Panc1 (cell line): ENCODE results near the gene CEMIP. TPM values are rescaled to one million over a fixed set of nuclear protein-coding genes. Genes with fewer than 3 reads are reported as not detected.

Source experiments
- ATAC-seq: fragments of 200-7000 bp; cut with Tn5 transposase; 2 replicates; pipeline ENCODE4 v1.9.1; 2020; ENCODE audit warnings: mild to moderate bottlenecking, moderate library complexity
- BruUV-seq: library from RNA; stranded (reverse); fragments of 400-500 nt; replicated peaks from 2 replicates; lab custom pipeline; 2021; lab: Mats Ljungman, UMichigan
- CTCF ChIA-PET: fragments of 300-600 bp; sonication (Branson Sonifier 250); formaldehyde crosslinking; loops from one replicate; lab custom pipeline; 2022; ENCODE audit warnings: antibody characterized with exemption; lab: Charles Lee
- POLR2A ChIA-PET: fragments of 300-600 bp; sonication (Branson Sonifier 250); formaldehyde crosslinking; loops from one replicate; lab custom pipeline; 2022; ENCODE audit warnings: antibody characterized with exemption; lab: Charles Lee
- DNase-seq: peaks from one replicate; pipeline ENCODE4 v3.0.0-alpha.2; 2010; ENCODE audit warnings: low read depth, low spot score
- H3K27ac ChIP-seq: 2 replicates; pipeline ENCODE4 v1.5.1; 2011; ENCODE audit warnings: mild to moderate bottlenecking, low read length, inconsistent platforms
- H3K27me3 ChIP-seq: fragments of 200-500 bp; sonication (Bioruptor generic); 2 replicates; pipeline ENCODE4 v1.6.0; 2014; ENCODE audit warnings: low read length, inconsistent platforms; ENCODE audit not compliant: control insufficient read depth, insufficient read depth
- H3K36me3 ChIP-seq: fragments of 200-500 bp; sonication (Bioruptor generic); 2 replicates; pipeline ENCODE4 v1.5.1; 2014; ENCODE audit warnings: inconsistent platforms, mild to moderate bottlenecking, low read length, moderate library complexity; ENCODE audit not compliant: control insufficient read depth, insufficient read depth
- H3K4me1 ChIP-seq: 2 replicates; pipeline ENCODE4 v1.5.1; 2011; ENCODE audit warnings: inconsistent platforms, mild to moderate bottlenecking, low read length, moderate library complexity; ENCODE audit not compliant: control insufficient read depth, insufficient read depth
- H3K4me3 ChIP-seq, 2 experiments: 2 replicates each; pipeline ENCODE4 v1.5.1; 2011 to 2012; ENCODE audit warnings: low read depth in 2 of 2, low read length in 2 of 2, mild to moderate bottlenecking in 2 of 2, inconsistent platforms in 1 of 2, moderate library complexity in 1 of 2
- H3K9me3 ChIP-seq: fragments of 200-500 bp; sonication (Bioruptor generic); 2 replicates; pipeline ENCODE4 v1.5.1; 2014; ENCODE audit warnings: low read depth, mild to moderate bottlenecking, inconsistent platforms, low read length, moderate library complexity; ENCODE audit not compliant: control insufficient read depth, insufficient read depth
- POLR2AphosphoS5 ChIP-seq: IDR thresholded peaks from 2 replicates; pipeline ENCODE4 v1.6.1; 2012; ENCODE audit warnings: mild to moderate bottlenecking, low read depth, low read length, moderate library complexity
- SIN3A ChIP-seq: IDR thresholded peaks from 2 replicates; pipeline ENCODE4 v1.6.1; 2012; ENCODE audit warnings: low read depth, mild to moderate bottlenecking, low read length, moderate library complexity, borderline replicate concordance; ENCODE audit not compliant: insufficient read depth
- TCF7L2 ChIP-seq: IDR thresholded peaks from 2 replicates; pipeline ENCODE4 v1.6.1; 2011; ENCODE audit warnings: mild to moderate bottlenecking, low read depth, low read length, inconsistent platforms
- in situ Hi-C: cut with HindIII; loops from 2 replicates; pipeline ENCODE4 v1.10.0; 2016; ENCODE audit warnings: low sequenced_read_pairs, low pct_unique_long_range_greater_than_20kb
- intact Hi-C: fragments of 100-400 bp; cut with micrococcal nuclease; formaldehyde crosslinking; loops from one replicate; pipeline ENCODE4 v1.10.0; 2022; ENCODE audit not compliant: unreplicated experiment
- total RNA-seq: library from RNA; stranded (reverse); gene quantifications from one replicate; pipeline ENCODE4 v1.2.1, GENCODE V29; 2021; ENCODE audit not compliant: unreplicated experiment
- TF ChIP-seq, protein P1 (sequence below), 2 experiments: IDR thresholded peaks; 2 replicates each; pipeline ENCODE4 v1.6.1; 2011 to 2012; ENCODE audit warnings: low read depth in 2 of 2, control low read depth in 1 of 2, low read length in 1 of 2, mild to moderate bottlenecking in 1 of 2, moderate library complexity in 1 of 2; ENCODE audit not compliant: insufficient read depth in 1 of 2
- TF ChIP-seq, protein P2 (sequence below): fragments of 450-650 bp; IDR thresholded peaks from 2 replicates; pipeline ENCODE4 v1.5.1; 2017; ENCODE audit warnings: mild to moderate bottlenecking

Gene CEMIP
- total RNA-seq, 1 experiment from 2014 or later = 0.46 TPM

DNA sequence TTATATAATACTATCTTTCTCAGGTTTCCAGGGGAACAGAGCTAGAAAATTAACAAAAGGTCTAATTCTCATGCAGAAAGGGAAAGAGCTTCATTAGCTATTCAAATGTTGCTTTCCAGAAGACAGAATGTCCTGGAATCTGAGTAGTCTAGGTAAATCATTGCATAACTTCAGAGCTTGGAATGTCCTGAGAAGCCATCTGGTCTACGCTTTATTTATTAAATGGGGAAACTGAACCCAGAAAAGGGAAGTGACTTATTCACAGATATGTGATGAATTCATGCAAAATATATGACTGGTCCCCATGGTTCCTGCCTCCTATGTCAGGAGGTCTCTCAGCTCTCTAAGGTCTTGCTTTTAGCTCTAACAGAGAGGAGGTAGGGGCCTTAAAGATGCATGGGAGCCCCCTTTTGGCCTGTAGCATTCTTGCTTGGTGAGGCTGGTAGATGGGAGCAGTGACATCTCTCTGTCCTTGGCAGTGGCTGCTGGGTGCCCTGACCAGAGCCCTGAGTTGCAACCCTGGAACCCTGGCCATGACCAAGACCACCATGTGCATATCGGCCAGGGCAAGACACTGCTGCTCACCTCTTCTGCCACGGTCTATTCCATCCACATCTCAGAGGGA is 99.2 kb downstream of the CEMIP start:
- Histone ChIP-seq H3K27ac (no peak overlapping the region), H3K4me1 (no peaks in the 10 kb centered on the region), H3K36me3 (no peaks in the 10 kb centered on the region), H3K9me3 (no peaks in the 10 kb centered on the region), H3K27me3 (peaks cover 14% of the 10 kb centered on the region), H3K4me3 (no peak overlapping the region)
- CTCF ChIA-PET = interaction anchor here (0.6 kb wide), 1 partner anchor 99 kb away, joined by 3 read pairs; the partner anchor contains the start of gene CEMIP
- POLR2A ChIA-PET = no interaction called here
- DNase-seq (no peak), ATAC-seq (no peak)
- BruUV-seq = no TSS peak
- intact Hi-C loops = no loop called here
- TF ChIP-seq POLR2AphosphoS5 (no peak), SIN3A (no peak), TCF7L2 (no peak)
- TF ChIP-seq, protein P1, sequence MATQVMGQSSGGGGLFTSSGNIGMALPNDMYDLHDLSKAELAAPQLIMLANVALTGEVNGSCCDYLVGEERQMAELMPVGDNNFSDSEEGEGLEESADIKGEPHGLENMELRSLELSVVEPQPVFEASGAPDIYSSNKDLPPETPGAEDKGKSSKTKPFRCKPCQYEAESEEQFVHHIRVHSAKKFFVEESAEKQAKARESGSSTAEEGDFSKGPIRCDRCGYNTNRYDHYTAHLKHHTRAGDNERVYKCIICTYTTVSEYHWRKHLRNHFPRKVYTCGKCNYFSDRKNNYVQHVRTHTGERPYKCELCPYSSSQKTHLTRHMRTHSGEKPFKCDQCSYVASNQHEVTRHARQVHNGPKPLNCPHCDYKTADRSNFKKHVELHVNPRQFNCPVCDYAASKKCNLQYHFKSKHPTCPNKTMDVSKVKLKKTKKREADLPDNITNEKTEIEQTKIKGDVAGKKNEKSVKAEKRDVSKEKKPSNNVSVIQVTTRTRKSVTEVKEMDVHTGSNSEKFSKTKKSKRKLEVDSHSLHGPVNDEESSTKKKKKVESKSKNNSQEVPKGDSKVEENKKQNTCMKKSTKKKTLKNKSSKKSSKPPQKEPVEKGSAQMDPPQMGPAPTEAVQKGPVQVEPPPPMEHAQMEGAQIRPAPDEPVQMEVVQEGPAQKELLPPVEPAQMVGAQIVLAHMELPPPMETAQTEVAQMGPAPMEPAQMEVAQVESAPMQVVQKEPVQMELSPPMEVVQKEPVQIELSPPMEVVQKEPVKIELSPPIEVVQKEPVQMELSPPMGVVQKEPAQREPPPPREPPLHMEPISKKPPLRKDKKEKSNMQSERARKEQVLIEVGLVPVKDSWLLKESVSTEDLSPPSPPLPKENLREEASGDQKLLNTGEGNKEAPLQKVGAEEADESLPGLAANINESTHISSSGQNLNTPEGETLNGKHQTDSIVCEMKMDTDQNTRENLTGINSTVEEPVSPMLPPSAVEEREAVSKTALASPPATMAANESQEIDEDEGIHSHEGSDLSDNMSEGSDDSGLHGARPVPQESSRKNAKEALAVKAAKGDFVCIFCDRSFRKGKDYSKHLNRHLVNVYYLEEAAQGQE (IDR thresholded peaks at IDR 0.05; ENCODE audit: insufficient read depth in 1 of 2, low read depth in 2 of 2, low read length in 1 of 2) = no peak
- TF ChIP-seq, protein P2, sequence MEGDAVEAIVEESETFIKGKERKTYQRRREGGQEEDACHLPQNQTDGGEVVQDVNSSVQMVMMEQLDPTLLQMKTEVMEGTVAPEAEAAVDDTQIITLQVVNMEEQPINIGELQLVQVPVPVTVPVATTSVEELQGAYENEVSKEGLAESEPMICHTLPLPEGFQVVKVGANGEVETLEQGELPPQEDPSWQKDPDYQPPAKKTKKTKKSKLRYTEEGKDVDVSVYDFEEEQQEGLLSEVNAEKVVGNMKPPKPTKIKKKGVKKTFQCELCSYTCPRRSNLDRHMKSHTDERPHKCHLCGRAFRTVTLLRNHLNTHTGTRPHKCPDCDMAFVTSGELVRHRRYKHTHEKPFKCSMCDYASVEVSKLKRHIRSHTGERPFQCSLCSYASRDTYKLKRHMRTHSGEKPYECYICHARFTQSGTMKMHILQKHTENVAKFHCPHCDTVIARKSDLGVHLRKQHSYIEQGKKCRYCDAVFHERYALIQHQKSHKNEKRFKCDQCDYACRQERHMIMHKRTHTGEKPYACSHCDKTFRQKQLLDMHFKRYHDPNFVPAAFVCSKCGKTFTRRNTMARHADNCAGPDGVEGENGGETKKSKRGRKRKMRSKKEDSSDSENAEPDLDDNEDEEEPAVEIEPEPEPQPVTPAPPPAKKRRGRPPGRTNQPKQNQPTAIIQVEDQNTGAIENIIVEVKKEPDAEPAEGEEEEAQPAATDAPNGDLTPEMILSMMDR = no peak
- in situ Hi-C loops = no loop called here

DNA sequence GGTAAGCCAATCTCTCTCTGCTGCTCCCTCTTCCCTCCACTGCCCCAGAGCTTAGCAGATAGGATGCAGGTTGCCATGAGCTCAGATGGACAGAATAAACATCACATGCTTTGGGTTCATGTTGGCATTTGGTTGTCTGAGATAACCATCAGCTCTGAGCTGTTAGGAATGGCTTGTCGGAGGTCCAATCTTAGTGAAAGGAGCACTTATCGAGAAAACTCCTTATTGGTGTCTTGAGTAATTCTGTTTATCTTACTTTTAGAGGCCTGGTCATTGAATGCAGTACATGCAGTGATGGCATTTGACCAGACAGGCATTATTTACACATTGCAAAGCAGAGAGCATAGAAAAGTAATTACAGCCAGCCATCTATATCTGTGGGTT is 99.7 kb downstream of the CEMIP start:
- TF ChIP-seq, protein P1 (IDR thresholded peaks at IDR 0.05; ENCODE audit: insufficient read depth in 1 of 2, low read depth in 2 of 2, low read length in 1 of 2) = no peak
- no peak for TF ChIP-seq TCF7L2
- TF ChIP-seq SIN3A = no peak
- TF ChIP-seq, protein P2 = no peak
- TF ChIP-seq POLR2AphosphoS5 = no peak
- DNase-seq (no peak), ATAC-seq (no peak)
- intact Hi-C loops (no loop called here), in situ Hi-C loops (no loop called here)
- ChIA-PET POLR2A (no interaction called here), CTCF (no interaction called here)
- Histone ChIP-seq H3K9me3 (no peaks in the 10 kb centered on the region), H3K27ac (no peak overlapping the region), H3K36me3 (no peaks in the 10 kb centered on the region), H3K27me3 (peaks cover 15% of the 10 kb centered on the region), H3K4me3 (no peak overlapping the region), H3K4me1 (no peaks in the 10 kb centered on the region)
- no TSS peak for BruUV-seq
